ENCODE measurements around the gene PLXNB3.
"Not testable (repeated sequence)": the region's sequence is repeated elsewhere in the genome, so short reads cannot be mapped to it uniquely, and the experiment has no call there.

Gene PLXNB3

GRCh38 chrX:153732401-153732800 is 31.6 kb upstream of the PLXNB3 start:
- DNase-seq (ENCODE audit: low read depth in 2 of 2) = no peak

DNA sequence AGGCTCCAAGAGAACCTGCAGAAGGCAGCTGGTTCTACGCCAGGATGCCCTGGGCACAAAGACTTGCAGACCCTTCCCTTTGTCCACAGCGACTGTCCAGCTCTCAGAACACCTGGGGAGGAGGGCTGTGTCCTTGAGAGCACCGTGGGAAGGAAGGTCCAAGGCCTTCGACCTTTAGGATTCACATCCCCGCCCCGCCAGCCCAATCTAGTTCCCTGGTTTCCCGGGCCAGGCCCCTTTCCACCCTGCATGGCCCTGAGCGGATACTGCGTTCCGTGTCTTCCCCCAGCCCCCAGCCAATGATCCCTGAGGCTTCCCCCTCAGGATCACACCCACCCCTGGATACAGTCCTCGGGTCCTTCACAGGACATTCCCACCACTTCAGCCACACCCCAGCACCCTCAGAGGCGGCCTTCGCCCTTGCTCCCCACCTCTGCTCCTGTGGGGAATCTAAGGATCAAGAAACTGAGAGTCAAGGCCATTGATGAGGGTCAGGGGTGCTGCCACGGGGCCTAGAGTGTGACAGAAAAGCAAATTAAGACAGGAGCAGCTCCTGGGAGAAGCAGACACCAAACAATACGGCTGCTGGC is 30.3 kb upstream of the PLXNB3 start:
- no peak for DNase-seq (ENCODE audit: low read depth in 2 of 2)

GRCh38 chrX:153734871-153735270 is 29.2 kb upstream of the PLXNB3 start:
- DNase-seq (ENCODE audit: low read depth in 2 of 2) = no peak

- no peak for DNase-seq (ENCODE audit: low read depth in 2 of 2)
These were observed 28.8 kb upstream of the PLXNB3 start for GRCh38 chrX:153735274-153735673.

DNA sequence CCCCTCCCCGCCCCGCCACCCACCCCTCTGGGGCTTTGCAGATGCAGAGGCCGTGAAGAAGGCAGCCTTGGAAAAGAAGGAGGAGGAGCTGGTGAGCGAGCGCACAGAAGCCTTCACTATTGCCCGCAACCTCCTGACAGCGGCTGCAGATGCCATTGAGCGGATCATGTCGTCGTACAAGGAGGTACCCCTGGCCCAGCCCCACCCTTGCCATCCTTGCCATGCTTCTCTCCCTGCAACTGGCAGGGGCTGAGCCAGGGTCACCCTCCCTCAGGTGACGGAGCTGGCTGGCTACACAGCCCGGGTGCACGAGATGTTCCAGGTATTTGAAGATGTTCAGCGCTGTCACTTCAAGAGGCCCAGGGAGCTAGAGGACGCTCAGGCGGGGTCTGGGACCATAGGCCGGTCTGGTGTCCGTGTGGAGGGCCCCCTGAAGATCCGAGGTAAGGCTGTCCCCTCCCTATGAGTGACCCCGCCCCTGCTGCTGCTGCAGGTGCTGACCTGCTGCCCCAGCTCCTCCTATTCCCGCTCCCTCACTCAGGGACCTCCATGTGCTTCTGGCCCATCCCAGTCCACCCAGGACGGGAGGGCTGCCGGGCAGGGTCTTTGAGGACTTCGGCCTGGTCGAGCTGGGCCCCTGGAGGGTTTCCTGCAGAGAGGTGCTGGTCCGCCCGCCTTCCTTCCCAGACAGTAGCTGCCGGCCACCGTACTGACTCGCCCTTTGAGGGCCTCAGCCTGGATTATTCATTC is 27.8 kb upstream of the PLXNB3 start:
- no peak for DNase-seq (ENCODE audit: low read depth in 2 of 2)

GRCh38 chrX:153736871-153737441 is 27.1 kb upstream of the PLXNB3 start:
- DNase-seq (ENCODE audit: low read depth in 2 of 2) = no peak

- no peak for DNase-seq (ENCODE audit: low read depth in 2 of 2)
These were observed 25.9 kb upstream of the PLXNB3 start for GRCh38 chrX:153738056-153738605.

GRCh38 chrX:153739754-153740486 is 24.1 kb upstream of the PLXNB3 start:
- DNase-seq (ENCODE audit: low read depth in 2 of 2) = no peak

DNA sequence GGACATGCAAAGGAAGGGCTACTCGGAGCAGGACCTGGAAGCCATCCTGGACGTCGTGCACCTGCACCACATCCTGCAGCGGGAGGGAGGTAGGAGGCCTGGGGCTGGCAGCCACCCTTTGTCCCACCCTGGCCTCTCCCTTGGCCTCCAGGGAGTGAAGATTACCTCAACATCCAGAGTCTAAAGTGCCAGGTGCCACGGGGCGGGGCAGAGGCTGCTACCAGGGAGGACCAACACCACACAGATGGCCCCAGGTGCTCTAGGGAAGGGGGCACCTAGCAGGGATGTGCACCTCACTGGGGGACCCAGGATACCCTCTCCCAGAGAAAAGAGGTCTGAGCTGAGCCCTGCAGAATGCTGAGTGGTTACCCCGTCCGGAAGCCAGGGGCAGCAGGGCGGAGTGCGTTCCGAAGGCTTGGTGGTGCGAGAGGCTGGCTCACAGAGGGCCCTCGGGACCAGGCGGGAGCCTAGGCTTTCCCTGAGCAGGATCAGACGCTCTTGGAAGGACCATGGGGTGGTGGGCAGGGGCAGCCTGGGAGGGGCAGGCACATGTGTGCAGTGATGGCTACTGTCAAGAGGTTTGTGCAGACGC is 23.3 kb upstream of the PLXNB3 start:
- no peak for DNase-seq (ENCODE audit: low read depth in 2 of 2)

DNA sequence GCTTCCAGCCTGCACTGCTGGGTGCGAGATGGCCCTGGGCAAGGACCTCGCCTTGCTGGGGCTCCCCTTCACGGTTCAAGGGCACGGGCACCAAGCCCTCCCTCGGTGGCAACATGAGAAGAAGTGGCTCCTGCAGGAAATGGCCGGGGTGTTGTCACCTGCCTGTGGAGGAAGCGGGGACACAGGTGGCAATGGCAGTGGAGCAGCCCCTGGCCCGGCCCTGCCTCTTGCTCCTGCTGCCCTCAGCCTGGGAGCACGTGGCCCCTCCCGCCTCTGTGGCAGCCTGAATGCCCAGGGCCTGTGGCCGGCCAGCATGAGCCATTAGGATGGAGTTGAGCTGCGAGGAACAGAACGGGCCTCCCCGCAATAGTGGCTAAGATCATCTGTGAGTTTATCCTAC is 22.6 kb upstream of the PLXNB3 start:
- no peak for DNase-seq (ENCODE audit: low read depth in 2 of 2)

DNA sequence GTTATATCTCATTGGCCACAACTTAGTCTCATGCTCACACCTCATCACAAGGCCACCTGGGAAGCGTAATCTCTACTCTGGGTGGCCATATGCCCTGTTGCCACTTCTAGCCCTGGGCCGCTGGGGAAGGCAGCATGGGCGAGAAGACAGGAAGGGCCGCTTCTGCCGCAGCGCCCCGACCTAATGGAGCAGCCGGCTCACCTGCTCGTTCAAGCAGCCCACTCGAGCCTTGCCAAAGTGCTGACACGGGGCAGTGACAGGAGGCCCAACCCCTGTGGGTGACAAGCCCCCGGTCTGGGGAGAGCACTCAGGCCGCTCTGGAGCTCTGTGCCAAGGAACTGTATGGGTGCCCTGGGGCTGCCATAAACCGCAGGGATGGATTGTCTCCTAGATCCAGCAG is 21.9 kb upstream of the PLXNB3 start:
- DNase-seq (ENCODE audit: low read depth in 2 of 2) = not testable (repeated sequence)

GRCh38 chrX:153742796-153743467 is 21.1 kb upstream of the PLXNB3 start:
- DNase-seq (ENCODE audit: low read depth in 2 of 2) = not testable (repeated sequence)

DNA sequence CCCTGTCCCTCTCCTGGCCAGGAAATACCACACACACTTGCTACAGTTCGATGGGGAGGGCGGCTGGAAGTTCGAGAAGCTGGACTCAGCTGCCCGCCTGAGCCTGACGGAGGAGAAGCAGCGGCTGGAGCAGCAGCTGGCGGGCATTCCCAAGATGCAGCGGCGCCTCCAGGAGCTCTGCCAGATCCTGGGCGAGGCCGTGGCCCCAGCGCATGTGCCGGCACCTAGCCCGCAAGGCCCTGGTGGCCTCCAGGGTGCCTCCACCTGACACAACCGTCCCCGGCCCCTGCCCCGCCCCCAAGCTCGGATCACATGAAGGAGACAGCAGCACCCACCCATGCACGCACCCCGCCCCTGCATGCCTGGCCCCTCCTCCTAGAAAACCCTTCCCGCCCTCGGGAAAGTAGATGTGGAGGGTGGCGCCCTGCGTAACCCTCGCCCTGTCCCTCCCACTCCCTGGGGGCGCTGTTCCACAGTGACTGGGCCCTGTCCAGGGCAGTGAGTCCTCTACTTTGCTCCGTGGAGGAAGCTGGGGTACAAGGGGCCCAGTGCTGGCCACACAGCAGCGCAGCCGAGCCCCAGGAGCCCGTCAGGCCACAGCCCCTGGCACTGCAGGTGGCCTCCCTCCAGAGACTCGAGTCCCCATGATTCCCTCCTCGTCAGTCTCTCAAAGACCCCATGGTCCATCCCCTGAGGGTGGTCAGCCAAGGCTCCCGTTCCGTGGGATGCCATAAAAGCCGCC is 20.4 kb upstream of the PLXNB3 start:
- not testable (repeated sequence) for DNase-seq (ENCODE audit: low read depth in 2 of 2)

DNA sequence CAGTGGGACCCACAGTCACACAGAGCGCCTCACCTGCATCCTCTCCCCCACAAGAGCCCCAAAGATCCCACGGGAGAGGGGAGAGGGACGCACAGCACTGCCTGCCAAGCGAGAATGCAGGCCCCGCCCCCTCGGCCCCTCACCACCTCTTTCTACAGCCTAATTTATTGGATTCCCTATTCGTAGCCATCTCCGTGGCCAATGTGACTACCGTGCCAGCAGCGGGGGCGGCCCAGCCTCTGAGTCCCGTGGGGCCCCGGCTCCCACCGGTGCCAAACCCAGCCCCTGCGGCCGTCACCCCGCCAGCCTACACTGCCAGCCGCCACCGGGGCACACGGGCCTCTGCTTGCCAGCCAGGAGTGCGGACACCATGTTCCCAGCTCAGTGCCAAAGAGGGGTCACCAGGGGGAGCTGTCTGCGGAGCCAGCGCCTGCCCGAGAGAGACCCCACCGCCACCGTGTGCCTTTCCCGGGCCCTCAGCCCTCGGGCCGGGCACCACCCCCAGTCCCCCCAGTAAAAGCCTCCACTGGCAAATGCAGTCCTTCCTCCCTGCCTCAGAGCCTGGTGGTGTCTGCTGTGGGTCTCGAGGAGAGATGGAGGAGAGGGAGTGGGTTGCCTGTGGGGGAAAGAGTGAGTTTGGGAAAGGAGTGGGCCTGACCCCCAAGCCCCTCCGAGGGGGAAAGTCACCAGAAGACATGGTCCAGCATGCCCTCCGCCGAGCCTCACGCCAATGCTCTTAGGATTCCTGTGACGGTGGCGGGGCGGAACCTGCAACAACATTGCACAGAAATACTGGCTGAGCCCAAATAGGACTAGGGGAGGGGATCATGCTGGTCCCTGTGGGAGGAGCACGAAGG is 19.6 kb upstream of the PLXNB3 start:
- DNase-seq (ENCODE audit: low read depth in 2 of 2) = no peak

GRCh38 chrX:153745067-153745433 is 19.0 kb upstream of the PLXNB3 start:
- not testable (repeated sequence) for DNase-seq (ENCODE audit: low read depth in 2 of 2)

- DNase-seq (ENCODE audit: low read depth in 2 of 2) = no peak
These were observed 17.7 kb upstream of the PLXNB3 start for GRCh38 chrX:153746359-153746758.

- DNase-seq (ENCODE audit: low read depth in 2 of 2) = not testable (repeated sequence)
These were observed 17.1 kb upstream of the PLXNB3 start for GRCh38 chrX:153746991-153747390.

DNA sequence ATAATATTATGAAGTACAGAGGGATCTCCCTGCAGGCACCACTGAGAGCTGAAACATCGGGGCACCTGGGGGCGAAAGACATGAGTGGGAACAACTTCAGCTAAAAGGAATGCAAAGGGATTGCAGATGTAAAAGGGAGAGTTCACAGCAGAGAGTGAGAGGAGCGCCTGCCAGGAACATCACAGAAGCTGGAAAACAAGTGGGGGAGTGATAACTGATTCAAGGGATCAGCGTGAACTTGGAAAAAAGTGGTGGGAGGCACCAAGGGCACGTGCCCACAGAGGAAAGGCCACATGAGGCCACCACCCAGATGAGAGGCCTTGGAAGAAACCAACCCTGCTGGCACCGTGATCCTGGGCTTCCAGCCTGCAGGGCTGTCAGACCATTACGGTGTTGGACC is 15.0 kb upstream of the PLXNB3 start:
- DNase-seq (ENCODE audit: low read depth in 2 of 2) = not testable (repeated sequence)

DNA sequence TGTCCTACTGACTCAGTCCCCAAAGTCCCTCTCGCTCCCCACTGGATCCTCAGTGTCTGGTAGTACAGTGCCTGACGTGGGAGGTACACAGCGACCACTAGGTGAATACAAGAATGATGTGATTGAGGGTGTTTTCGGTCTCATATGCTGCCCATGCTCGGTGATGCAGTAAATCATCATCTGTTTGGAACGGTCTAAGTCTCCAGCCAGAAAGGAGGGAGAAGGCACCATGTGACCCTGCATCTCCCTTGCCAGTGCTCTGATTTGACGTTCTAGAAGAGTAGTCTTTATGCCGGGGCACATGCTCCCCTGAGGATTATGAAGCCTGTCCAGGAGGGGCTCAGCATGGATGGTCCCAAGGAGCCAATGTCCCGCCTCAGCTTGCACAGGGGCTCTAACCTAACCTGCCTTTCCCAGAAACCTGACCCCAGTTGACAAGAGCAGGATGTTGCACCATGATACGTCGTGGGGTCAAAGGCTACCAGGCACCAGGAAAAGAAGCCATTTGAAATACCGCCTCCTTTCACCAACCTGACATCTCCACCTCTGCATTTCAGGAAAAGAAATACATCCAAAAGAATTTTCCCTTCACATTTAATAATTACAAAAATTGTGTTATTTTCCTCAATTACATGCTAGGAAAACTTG is 13.8 kb upstream of the PLXNB3 start:
- no peak for DNase-seq (ENCODE audit: low read depth in 2 of 2)

All from stimulated activated CD8-positive, alpha-beta memory T cell treated with anti-CD3 and anti-CD28 coated beads, Interleukin-15, amount 100 ng/mL, for 48 hours (primary cell).